Thoracic aorta endothelial cell (primary cell): ENCODE data around the gene SLC16A13. TPM values are rescaled to one million over a fixed set of nuclear protein-coding genes. Genes with fewer than 3 reads are reported as not detected.

Experiments used
- small RNA-seq: library from RNA; depleted of rRNA; stranded (forward); fragments of <200 nt; gene quantifications from one replicate; pipeline ENCODE3, GENCODE V24; 2012
- total RNA-seq: library from RNA; depleted of rRNA; stranded (reverse); fragments of >200 nt; gene quantifications from 2 replicates; pipeline ENCODE4 v1.2.3, GENCODE V29; 2012

SLC16A13 gene
- 2.5 and 3.0 TPM in 2 replicates for total RNA-seq

DNA sequence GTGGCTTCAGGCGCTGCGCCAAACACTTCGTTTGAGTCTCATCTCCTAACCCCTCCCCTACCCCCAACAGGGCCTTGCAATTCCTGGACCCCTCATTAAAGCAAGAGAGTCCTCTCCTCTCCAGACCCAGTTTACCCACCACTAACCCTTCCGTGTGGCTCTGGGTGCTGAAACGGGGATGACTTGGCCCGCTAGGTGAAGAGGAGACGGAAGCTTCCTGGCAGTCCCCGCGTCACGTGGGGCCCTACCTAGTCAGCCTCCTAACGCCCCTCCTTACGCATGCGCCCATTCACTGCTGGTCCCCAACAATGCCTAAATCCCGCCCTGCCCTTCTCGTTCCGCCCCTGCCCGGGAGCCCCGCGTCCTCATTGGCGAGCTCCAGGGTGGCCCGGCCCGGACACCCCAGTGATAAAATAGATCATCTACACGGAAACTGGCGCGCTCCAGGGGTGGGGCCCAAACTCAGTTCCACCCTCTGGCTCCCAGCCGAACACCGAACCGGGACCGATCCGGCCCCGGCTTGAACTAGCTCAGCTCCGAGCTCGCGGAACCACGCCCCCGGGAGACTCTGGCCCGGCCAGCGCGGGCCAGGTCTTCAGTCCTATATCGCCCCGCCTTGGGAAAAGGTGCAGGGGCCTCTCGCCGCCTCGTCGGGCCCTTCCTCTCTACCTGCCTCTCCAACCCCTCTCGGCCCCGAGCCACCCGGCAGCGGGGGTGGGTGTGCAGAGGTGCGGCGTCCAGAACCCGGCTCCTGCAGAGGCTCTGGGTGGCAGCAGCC lies at the start of gene SLC16A13:
Gene SLC16A13, plus strand, starts transcription at position 425 of the 778 bp plus-strand sequence. CDS start 368 bp downstream, outside the sequence.

DNA sequence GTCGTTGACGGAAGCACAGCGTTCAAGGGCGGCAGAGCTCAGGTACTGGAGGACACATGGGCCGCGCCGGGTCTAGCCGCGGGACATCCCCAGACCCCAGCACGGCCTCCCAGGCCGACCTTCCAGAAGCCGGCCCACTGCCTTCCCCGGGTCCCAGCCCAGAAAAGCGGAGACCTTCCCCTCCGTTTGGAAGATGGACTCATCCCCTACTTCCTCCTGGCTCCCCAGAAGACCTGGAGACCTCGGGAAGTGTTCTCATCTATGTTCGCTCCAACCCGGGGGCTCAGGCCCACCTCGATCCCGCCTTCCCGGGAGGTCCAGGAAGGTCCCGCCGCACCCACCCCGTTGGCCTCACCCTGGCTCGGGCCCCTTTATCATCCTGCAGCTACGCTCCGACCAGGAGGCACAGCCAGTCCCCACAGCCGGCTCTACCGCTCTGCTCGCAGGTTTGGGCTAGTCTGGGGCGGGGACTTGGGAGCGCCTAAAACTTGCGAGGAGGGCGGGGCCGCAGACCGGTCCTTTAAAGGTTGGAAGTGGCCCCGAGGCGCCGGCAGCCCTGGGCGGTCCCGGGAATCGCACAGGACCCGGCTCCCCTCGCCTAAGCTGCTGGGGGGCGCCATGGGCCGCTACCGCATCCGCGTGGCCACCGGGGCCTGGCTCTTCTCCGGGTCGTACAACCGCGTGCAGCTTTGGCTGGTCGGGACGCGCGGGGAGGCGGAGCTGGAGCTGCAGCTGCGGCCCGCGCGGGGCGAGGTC lies 40.1 kb upstream of the SLC16A13 start, which contains the start of gene ALOX12:
Gene ALOX12, plus strand, starts transcription at position 550 of the 756 bp plus-strand sequence. Its CDS starts 69 bp downstream, at position 619.

GRCh38 chr17:7022781-7023571 lies 12.8 kb upstream of the SLC16A13 start, which contains the start of gene BCL6B:
Gene BCL6B (plus strand): TSS chr17:7023050. CDS start chr17:7023672, 622 bp downstream.

DNA sequence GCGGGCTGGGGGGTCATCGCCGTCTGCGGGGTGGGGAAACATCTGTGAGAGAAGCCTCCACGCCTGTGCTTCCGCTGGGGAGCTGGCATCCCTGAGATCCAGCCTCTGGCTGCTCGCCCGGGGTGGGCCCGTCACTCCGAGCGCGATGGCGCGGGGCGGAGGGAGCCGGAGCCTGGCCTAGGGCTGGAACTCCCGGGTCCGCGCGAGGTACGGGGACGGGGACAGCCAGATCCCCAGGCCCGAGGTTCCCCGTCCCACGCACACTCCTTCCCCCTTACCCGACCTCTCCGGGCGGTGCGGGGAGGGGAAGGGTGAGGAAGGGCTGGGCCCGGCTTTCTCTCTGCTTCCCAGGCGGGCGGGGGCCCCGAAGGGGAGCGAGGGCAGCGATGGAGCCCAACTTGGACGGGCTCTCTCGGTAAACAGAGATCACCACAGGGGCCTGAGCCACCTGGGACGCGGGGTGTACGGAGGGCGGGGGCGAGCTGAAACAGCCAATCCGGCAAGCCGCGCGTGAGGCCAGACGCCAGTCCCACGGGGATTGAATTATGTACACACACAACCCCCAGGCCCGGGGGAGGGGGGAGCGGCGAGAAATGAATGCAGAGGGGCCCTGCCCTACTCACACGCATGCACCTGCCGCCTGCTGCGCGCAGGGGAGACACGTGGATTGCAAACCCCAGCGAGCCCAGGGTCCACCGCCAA lies 7.8 kb downstream of the SLC16A13 start, which contains the start of gene SLC16A11:
Gene SLC16A11, minus strand, starts transcription at position 596 of the 702 bp plus-strand sequence. Its CDS starts 579 bp downstream, at position 17.

GRCh38 chr17:7079581-7080455 lies 44.0 kb downstream of the SLC16A13 start, which contains the start of gene CLEC10A:
Gene CLEC10A (minus strand): TSS chr17:7080251. CDS start chr17:7078812, 1,439 bp downstream.

Small RNA genes lying within 50 kb of the gene (small RNA-seq; reads per million reads assigned to genes)
- 0.49 reads per million for gene AC120057.1

Other genes starting within 250 kb of the SLC16A13 start
- gene TEKT1, start 204.3 kb upstream of the SLC16A13 start, total RNA-seq: not detected in 2 replicates
- not detected in 2 replicates for gene ALOX12, start 40.0 kb upstream of the SLC16A13 start, total RNA-seq
- 43.6 and 68.1 TPM in 2 replicates for gene RNASEK, start 23.4 kb upstream of the SLC16A13 start, total RNA-seq
- 86.7 and 109 TPM in 2 replicates for gene BCL6B, start 13.0 kb upstream of the SLC16A13 start, total RNA-seq
- gene SLC16A11, start 8.1 kb downstream of the SLC16A13 start, total RNA-seq: 0.36 and 0.66 TPM in 2 replicates
- gene CLEC10A, start 44.2 kb downstream of the SLC16A13 start, total RNA-seq: not detected in 2 replicates
- not detected in 2 replicates for gene ASGR2, start 78.8 kb downstream of the SLC16A13 start, total RNA-seq
- 5.8 and 9.7 TPM in 2 replicates for gene ASGR1, start 143.4 kb downstream of the SLC16A13 start, total RNA-seq
- 13.2 and 14.8 TPM in 2 replicates for gene DLG4, start 183.8 kb downstream of the SLC16A13 start, total RNA-seq
- gene ACADVL, start 183.9 kb downstream of the SLC16A13 start, total RNA-seq: 164 and 181 TPM in 2 replicates
- 39.8 and 51.8 TPM in 2 replicates for gene DVL2, start 198.5 kb downstream of the SLC16A13 start, total RNA-seq
- gene PHF23, start 203.4 kb downstream of the SLC16A13 start, total RNA-seq: 38.1 and 38.3 TPM in 2 replicates
- 206 and 343 TPM in 2 replicates for gene GABARAP, start 206.4 kb downstream of the SLC16A13 start, total RNA-seq
- gene CTDNEP1, start 215.7 kb downstream of the SLC16A13 start, total RNA-seq: 33.8 and 45.2 TPM in 2 replicates
- 32.0 and 36.4 TPM in 2 replicates for gene ELP5, start 216.2 kb downstream of the SLC16A13 start, total RNA-seq
- gene CLDN7, start 226.5 kb downstream of the SLC16A13 start, total RNA-seq: 19.0 and 22.7 TPM in 2 replicates
- under 0.01 and 0.14 TPM in 2 replicates for gene SLC2A4, start 245.7 kb downstream of the SLC16A13 start, total RNA-seq